Endometrium (tissue), 2 donors: ENCODE data around the gene LRTM1.

Experiments used
- FAIRE-seq: peaks from 2 replicates; lab custom pipeline; 2012; peaks lifted over from hg19 to GRCh38; lab: Jason Lieb, UNC
- donor health status: control.
- donor health status: control.

The LRTM1 gene

DNA sequence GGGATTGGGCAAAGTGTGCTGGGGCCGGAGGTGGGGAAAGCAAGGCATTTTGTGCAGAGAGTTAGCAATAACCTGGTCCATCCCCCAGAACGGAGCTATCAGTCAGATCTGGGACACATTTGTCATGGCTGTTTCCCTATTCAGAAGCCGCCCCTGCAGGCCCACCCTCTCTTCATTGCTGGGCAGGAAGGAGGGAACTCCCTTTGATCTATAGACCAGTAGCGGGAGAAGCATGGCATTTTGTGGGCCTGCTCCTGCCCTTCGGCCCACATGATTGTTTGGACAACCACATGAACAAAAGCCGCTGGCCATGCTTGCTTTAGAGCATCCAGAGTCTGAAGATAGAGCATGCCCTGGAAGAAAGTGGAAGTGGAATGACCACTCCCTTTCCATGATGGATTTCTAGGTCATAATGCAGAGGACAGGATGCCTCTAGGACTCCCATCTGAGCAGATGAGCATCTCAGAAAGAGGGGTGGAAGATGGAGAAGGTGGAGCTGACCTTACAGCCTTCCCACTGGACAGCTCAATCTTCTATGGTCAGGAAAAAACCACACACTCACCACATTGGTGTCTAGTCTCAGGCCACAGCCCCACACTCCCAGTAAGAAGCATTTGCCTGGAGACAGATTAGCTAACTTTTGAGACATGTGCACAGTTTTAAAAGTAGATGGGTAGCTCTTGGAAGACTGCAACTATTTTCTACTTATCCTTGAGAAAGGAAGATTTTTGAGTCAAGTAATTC, 11.9 kb upstream of the LRTM1 start:
- FAIRE-seq: no peak

DNA sequence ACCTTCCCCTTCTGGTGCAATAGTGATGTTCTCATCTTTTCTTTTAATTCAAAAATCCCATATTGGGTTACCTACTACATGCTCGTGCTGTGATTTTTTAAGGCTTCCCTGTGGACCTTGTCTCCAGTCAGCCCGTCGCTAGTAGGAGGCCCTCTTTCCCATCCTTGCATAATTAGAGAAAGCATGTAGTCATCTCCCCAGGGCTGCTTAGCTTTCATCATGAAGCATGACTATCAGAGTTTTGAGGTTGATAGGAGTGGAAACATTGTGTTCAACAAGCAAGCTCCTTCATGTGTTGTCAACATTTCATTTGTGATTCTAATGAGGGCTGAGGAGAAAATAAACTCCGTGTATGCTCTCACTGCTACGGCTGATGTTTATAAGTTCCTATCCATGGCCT, 8.7 kb upstream of the LRTM1 start:
- no peak for FAIRE-seq

DNA sequence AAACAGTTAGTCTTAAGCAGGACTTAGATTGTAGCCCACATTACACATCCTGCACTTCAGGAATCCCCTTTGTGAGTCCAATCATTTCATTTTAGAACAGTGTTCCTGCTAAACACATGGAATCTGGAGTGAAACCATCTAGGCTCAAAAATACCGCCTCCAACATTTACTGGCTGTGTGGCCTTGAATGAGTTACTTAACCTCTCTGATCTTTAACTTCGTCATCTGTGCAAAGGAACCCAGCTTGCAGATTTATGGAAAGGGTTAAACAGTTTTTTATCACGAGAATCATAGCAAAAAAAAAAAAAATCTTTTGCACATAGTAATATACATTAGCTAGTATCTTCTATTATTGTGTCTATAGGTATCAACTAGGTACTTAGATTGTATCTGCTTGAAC, 8.0 kb upstream of the LRTM1 start:
- FAIRE-seq: no peak

DNA sequence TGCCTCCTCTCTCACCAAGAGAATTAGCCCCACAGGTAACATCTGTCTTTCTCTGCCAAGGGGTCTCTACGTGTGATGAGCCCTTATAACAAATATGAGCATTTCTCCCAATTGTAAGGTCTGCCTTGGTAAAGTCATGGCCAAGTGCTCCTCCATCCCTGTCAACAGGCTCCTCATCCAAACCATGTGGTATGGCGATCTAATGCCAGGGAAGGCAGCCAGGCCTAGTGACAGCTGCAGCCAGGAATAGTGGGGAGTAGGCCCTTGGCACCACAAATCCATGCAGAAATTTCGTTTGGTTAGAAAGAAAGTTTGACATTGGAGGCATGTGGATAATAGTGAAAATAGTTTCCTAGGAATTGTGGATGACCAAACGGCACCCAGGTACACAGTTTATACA, 4.7 kb upstream of the LRTM1 start:
- no peak for FAIRE-seq

DNA sequence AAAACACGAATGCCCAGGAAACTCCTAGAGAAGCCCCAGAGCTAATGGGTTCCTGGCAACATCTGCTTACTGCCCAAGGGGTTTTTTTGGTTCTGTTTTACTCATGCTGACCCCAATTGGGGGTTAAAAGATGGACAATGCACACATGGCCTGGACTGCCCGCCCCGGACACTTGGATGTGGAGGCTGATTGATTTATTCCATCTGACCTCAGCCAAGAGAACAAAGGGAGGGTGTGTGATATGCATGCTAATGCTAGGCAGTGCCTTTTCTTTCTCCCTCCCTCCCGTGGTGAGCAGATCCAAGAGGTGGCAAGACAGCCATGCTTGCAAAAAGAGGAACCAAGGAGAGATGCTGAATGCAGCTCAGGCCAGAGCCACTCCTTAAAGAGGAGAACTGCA, 3.3 kb upstream of the LRTM1 start:
- no peak for FAIRE-seq

DNA sequence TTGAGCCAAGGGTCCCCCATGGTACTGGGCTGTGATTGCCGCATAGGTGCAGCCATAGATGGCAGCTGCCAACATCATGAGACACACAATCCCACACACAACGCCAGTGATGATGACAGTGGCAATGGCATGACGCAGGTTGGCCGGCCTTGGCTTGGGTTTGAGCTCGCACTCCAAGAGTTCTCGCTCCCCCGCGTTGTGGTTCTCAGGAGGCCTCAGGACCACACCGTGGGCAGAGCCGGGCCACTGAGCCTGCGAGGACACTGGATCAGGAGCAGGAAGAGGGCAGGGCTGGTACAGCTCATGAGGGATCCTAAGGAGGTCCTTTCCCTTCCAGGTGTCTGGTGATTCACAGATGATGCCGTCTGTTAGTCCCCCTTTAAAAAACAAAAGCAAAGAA, 9.3 kb downstream of the LRTM1 start:
- FAIRE-seq: no peak

DNA sequence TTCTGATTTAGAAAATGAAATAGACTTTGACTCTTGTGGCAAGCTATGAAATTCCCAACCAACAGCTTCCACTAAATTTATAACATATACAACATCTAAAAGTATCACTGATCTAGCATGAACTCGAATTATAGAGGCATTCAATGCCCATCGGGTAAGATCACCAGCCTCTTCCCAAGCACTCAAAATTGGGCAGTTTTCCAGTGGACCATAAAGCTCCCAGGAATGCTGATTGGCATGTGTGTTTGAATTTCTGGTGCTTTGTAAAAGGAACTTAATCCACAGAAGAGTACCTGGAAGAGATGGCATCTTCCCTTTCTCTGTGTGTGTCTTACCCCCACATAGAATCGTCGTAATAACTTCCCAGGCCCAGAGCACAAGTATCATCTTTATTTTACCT, 10.0 kb downstream of the LRTM1 start:
- no peak for FAIRE-seq

DNA sequence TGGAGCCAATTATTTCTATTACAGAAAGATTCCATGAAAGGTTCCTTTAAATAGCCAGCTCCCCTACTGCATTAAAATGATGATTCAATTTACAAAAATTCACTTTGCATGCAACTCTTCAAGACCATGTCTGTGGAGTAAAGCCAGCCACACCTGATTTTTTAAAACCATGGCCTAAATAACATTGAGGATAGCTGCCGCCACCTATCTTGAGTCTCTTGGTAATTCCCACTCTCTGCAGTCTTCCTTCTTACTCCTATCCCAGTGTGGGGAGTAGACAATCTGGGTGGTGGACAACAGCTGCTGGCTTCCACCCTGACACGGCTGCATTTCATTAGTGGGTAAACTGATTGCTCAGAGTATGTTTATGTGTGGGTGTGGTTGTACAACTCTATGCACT, 10.7 kb downstream of the LRTM1 start:
- no peak for FAIRE-seq

DNA sequence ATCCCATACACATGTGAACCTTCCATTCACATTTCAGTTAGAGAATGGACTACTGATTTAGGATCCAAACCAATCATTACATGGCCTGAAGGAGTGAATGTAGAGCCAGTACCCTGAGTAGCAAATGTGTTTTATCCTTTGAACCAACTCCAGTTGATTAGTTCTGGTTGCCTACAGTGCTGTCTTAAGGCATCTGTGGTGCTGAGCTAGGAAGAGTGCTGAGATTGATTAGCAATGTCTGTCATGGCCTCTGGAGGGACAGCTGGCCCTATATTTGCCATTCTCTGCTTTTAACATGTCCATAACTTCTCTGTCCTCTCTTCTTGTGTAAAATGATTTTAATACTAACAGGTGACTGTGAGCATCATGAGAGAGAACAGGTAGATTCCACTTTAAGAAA, 11.1 kb downstream of the LRTM1 start:
- FAIRE-seq: no peak

DNA sequence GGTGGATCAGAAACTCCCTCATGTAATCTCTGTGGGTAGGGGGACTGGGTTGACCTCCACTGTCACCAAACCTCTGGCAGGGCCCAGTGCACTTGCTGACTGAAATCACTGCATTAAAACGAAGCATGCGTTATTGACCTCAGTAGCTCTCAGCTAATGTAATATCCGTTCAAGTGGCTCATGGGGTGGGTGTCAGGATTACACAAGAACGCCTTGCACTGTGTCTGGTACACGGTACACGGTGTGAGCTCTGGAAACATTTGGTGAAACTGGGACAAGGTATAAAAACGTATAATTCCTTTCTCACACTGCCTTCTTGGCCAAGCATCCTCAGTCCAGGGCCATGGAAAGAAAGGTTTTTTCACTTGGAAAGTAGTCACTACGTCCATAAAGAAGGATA, 11.9 kb downstream of the LRTM1 start:
- FAIRE-seq: no peak

DNA sequence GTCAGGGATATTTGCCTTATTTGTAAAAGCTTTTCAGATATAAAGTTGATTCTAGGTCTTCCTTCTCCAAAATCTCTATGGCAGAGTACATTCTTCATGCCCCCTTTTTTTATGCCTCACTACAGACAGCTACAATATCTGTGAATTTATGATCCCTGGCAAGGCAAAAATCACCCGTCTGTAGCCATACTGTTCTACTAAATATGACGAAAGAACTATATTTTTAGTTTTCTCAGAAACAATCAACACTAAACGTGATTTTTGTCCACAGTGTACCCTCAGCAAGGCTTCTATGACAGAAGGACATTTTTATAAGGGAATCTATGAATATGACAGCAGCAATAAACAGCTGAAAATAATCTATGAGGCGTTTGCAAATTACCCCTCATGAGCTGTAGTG, 12.7 kb downstream of the LRTM1 start:
- no peak for FAIRE-seq

DNA sequence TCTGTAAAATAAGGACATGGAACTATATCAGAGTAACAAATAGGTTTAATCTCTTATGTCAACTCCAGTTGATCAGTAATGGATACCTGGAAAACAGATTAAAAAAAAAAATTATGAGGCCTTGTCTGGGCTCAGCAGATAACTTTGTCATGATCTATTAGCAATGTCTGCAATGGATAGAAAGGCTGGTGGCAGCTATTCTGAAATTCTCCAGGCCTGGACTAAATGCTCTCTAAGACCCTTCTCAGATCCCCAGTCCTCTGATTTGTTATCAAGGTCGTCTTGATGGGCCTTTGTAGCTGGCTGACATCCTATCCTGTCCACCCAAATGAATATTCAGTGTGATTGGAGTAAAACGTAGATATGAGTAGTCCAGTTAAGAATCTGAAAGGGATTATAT, 13.7 kb downstream of the LRTM1 start:
- no peak for FAIRE-seq

DNA sequence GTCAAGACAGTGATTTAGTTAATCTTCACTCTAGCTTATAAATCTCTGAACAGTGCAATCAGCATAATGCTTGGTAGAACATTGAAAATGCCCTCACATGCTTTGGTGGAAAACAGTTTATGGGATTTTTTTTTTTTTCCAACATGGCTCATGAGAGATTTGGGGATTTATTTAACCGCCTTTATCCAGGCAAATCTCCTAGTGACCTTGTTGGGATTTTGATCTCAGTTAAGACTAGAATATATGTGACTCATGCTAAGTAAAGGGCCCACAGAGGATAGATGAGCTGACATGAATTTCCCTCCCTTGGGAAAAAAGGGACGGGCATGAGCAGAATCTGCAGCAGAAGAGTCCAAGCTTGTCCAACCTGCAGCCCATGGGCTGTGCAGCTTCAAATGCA, 18.7 kb downstream of the LRTM1 start:
- no peak for FAIRE-seq

DNA sequence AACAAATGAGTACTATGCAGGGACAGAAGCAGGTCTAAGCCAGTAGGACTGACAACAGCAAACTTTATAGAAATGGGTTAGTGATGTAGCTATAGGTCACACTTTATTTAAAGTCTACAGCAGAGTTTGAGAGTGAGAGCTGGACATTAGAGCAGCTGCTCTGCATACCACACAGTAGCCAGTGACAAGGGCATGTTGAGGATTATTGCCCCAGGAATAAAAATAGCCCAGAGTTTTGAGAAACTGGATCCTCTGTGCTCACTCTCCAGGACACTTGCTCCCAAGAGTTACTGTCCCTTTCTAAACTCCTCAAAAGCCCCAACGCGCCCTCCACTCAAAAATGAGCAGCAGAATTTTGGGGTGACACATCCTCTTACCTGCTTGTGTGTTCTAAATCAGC, 21.1 kb downstream of the LRTM1 start:
- no peak for FAIRE-seq

DNA sequence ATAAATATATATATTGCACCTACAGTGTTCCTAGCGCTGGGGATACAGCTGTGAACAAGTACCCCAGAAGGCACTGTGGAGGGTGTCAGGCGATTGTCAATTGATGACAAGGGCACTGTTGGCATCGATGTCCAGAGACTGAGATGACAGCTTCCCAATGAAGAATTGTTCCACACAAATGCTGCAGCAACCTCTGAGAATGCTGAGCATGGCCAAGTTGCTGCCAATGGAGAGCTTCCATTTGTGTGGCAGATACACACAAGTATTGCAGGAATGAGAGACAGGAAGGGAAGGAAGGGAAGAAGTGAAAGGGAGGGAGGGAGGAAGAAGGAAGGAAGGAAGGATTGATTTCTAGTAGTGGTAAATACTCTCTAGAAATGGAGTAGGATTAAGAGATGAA, 21.9 kb downstream of the LRTM1 start:
- no peak for FAIRE-seq

DNA sequence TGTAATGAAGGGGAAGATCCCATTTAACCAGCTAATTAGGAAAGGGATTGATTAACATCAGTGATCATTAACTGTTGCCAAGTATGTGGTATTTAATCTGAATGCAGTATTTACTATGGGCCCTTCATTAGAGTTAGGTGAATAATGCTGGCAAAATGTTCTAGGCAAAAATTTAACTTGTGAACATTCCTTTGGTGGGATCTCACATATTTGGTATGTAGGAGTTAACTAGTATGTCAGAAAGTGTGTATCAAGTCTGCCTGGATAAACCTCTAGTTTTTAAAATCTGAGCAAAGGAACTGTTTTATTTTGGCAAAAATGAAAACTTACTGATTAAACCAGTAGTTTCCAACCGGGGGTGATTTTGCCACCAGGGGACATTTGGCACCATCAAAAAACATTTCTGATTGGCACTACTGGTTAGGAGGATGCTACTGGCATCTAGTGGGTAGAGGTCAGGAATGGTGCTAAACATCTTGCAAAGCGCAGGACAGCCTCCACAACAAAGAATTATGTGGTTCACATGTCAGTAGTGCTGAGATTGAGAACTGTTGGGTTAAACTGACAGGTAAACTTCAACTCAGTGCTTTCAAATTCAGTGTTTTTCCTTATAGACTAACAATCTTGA, 22.5 kb downstream of the LRTM1 start:
- no peak for FAIRE-seq

DNA sequence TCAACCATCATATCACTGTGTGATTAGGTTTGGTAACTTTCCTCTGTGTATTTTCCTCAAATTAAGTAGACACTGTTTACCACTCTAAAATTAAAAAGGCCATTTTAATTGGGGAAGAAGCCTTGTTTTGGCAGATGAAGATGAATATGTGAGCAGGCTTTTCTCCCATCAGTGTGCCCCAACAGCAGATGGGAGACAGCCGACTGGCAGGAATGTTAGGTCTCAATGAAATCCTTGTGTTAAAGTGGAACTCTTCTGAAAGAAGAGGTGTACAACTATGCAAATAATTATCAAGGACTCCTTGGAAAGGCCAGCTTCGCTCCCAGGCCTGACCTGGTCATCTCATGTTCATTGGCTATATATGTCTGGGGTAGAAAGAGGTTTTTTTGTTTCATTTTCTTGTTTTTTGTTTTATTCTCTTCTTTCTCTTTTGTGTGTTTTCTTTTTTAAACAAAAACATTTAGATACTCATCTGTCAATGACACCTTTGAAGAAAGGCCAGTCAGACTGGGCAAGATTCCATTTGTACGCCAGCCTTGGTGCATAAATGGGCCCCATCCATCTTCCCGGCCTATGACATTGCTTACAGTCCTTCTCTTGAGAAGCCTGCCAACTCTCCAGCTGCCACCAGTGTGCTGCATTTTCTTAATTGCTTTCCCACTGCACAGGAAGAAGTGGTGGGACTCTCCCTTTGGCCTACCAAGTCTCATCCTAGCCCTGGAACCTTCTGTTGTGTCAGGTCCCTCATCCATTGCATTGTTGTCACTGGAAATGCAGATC, 25.8 kb downstream of the LRTM1 start:
- FAIRE-seq: no peak

DNA sequence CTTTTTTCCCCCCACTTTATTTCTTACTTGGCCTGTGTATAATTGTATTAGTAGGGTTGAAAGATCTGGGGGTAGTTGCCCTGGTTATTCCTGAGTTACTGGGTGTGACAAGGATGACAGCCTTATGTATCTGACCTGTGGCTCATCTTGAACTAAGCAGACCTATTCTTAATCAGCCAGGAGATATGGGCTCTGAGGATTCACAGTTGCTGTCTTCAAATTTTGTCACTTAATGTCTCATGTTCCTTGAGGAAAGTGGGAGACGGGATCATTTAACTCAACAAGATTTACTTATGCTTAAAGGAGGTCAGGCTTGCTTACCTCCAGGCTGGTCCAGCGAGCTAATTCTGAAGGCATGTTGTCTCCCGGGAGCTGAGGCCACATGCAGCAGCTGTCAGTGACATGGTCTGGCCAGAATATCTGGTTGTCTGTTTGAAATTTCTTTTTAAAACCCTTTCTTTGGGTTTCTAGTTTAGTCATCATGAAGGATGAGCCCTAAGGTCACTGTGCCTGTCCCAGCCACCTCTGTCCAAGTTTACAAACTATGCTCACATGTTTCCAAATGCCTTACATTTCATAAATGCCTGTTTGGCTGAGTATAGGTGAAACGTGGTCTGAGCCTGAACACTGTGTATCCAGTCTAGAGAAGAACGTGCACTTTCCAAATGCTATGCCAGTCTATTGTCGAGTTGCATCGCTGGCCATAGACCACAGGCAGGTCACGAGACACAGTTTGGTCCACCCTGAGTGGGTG, 26.8 kb downstream of the LRTM1 start:
- FAIRE-seq: no peak

DNA sequence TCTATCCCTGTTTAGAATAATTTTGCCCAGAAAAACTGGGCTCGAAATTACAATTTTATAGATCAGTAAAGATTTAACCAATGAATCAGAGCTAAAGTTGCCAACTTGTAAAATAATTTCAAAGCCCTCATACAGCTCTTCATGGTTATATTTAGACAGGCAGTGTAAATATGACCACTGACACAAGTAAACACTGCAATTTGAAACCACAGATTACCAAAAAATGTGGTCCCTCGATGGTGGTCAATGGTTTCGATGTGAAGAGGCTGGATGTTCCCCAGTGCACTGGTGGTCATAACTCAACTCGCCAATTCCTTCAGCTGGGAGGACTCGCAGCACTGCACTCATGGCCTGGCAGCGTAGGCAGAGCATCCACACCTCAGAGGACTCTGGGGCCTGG, 28.6 kb downstream of the LRTM1 start:
- FAIRE-seq: no peak

DNA sequence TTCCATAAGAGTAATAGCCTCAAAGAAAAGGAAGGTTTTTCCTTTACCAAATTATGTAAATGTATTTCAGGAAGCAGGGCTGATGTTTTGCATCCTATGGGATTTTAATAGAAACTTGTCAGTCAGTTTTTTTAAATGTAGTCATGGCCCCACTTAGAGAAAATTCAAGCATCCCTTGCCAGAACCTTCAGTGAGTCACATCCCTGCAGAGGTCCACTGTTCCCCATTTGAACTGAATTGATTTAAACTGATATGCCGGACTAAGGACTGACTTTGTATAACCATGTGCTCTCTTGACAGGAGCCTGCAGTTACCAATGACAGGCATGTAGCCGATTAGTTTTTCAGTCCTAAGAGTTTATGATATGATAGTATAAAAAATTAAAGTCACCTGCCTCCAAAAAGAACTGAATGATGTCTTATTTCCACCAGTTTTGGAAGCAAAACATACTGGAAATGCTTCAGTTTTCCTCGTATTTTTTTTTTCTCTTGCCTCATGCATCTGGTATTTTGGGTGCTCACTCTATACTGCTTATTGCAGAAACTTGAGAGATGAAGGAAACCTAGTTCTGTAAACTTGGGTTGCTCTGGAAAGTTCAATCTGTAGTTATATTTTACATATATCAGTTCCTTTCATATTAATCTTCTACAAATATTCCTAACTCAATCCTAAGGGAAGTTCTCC, 30.7 kb downstream of the LRTM1 start:
- no peak for FAIRE-seq

DNA sequence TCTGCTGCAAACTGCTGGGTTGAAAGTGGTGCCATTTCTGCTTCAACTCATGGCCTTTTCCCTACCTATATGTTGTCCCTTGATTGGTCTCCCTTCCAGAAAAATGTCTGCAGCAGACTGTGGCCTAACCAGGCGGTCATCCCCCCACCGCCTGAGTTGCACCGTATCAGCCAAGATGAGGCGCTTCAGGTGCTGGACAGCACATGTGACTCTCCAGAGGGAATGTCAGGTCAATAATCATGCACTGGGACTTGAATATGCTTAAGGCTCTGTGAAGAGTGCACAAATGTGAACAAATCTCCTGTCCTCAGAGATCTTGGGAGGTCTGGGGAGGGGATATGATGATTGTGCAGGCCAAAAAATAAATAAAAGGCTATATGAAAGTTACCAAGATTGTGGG, 32.2 kb downstream of the LRTM1 start:
- no peak for FAIRE-seq

DNA sequence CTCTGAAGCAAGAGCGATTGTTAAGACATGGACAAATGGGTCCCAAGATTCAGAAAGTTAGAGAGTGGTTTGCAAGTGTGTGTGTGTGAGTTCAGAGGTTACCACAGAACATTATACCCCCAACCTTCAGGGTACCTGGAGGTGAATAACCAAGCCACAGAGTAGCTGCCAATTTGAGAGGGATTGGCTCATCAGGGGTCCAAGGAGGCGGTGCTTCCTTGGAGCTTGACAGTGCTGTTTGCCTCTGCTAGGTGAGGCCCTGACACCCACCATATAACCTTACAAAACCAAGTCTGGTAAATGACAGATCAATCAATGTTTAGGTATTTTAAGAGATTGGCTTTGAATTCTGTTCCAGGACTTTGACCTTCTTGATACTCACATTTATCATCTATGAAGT, 35.7 kb downstream of the LRTM1 start:
- no peak for FAIRE-seq
